GM18907 (cell line): ENCODE results near the gene SKAP1.
"Not testable (repeated sequence)": the region's sequence is repeated elsewhere in the genome, so short reads cannot be mapped to it uniquely, and the experiment has no call there.

Experiments
- ATAC-seq: cut with Tn5 transposase; IDR thresholded peaks from one replicate; pipeline ENCODE4 v1.9.1; 2021; ENCODE audit warnings: mild to moderate bottlenecking, moderate library complexity; ENCODE audit not compliant: unreplicated experiment

Gene SKAP1

GRCh38 chr17:48374650-48375230 is 55.3 kb downstream of the SKAP1 start:
- ATAC-seq = no peak

GRCh38 chr17:48373883-48374282 is 56.1 kb downstream of the SKAP1 start:
- no peak for ATAC-seq

DNA sequence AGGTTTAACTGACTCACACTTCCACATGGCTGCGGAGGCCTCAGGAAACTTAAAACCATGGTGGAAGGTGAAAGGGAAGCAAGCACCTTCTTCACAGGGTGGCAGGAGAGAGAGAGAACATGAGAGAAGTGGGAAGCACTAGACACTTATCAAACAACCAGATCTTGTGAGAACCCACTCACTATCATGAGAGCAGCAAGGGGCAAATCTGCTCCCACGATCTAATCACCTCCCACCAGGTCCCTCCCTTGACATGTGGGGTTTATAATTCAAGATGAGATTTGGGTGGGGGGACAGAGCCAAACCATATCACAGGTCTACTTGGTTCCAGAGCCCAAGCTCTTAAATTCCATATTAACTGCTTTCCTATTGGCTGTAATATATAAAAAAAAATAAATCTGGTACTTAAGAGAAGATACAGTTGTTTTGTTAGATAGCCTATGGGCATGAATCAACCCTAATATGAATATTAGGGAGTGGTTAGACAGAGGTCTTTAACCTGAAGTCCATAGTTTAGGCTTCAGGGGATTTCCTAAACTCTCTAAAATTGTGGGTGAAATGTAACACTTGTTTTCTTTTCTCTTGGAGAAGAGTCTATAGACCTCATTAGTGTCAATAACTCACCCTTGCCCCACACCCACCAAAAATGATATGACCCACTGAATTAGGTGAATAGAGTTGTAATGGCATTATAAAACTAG is 56.7 kb downstream of the SKAP1 start:
- ATAC-seq = no peak

- not testable (repeated sequence) for ATAC-seq
Observed at GRCh38 chr17:48368967-48369366, 61.0 kb downstream of the SKAP1 start.

DNA sequence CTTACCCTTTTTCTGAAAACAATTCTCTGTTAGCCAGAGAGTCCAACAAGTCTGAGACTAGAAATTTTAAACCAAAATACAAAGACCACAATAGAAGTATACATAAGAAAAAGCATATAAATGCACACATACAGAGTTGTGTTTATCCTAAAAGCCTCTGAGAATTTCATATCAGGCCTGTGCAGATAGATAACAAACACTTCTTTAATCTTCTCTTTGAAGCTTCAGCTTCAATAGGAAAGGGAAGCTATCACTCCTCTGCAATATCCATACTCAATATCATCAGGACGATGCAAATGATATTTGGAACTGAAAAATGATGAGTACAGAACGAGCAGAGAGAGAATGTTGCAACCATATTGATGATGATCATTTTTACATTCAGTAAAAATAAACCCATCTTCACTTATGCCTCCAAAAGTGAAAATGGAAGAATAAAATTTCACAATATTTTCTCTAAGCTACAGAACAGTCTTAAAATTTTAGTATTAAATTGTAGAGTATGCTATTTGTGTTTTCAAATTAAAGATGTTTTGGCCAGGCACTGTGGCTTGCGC is 61.6 kb downstream of the SKAP1 start:
- no peak for ATAC-seq

GRCh38 chr17:48363161-48363560 is 66.9 kb downstream of the SKAP1 start:
- ATAC-seq = no peak

- ATAC-seq = not testable (repeated sequence)
Observed at GRCh38 chr17:48360861-48361633, 69.0 kb downstream of the SKAP1 start.

DNA sequence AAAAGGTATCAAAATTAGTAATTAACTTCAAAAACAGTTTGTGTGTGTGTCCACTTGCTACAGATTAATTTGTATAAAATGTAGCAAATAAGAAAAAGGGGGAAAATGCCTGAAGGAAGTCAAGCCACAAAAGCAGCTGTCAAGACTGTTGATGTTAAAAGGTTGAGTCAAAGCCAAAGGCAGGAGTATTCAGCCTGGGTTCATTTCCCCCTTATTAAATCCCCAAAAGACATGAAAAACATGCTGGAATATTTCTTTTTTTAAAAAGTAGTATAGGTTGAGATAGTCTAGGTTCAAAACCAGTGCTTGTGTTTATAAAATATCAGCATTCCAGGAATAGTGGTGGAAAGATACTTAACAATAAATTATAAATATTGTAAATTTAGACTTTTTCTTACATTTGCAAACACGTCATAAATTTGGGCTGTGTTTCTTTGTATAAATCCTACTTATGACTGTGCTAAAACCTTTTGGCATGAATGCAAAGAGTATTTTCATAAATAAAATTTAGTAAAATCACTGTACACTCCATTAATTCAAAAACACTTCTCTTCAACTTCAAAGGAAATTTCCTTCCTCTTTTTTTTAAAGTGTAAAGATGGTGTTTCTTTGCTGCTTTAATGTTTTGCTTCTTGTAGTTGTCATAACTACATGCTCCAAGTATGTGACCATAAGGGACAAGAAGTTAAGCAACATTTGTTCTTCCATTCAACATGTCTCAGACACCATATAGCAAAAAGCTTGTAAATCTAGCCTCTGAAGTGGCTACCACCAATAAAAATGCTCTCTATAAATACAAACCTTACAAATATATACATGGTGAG is 72.0 kb downstream of the SKAP1 start:
- ATAC-seq = no peak

- ATAC-seq = no peak
Observed at GRCh38 chr17:48356866-48357265, 73.1 kb downstream of the SKAP1 start.

GRCh38 chr17:48352630-48353029 is 77.4 kb downstream of the SKAP1 start:
- ATAC-seq = no peak

GRCh38 chr17:48351911-48352332 is 78.1 kb downstream of the SKAP1 start:
- ATAC-seq = no peak

DNA sequence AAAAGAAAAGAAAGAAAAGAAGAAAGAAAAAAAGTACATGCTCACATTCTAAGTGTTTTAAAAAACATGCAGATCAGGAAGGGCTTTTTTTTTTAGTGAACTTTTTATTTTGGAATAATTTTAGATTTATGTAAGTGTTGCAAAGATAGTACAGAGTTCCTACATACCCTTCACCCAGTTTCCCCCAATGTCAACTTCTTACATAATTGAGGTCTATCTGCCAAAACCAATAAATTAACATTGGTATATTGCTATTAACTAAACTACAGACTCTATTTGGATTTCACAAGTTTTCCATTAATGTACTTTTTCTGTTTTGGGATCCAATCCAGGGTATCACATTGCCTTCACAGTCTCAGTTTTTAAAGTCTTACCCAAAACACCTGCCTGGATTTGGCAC is 81.7 kb downstream of the SKAP1 start:
- ATAC-seq = no peak

GRCh38 chr17:48347177-48347576 is 82.8 kb downstream of the SKAP1 start:
- ATAC-seq = no peak

- no peak for ATAC-seq
Observed at GRCh38 chr17:48344251-48344650, 85.8 kb downstream of the SKAP1 start.

DNA sequence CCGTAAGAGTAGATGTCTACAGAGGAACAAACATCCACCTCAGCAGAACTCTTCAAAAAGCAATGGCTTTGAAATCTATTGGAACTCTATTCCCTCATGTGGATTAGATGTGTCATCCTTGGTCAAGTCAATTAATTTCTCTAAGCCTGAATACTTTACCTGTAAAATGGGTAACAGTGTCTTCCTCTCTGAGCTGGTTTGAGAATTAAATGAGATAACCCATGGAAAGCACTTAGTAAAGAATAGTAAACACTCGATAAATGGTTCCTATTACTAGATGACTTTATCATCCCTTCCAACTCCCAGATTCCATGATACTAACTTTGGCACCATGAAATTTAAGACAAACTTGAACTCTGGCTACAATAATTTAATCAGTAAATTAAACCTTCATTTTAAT is 89.1 kb downstream of the SKAP1 start:
- no peak for ATAC-seq

GRCh38 chr17:48338720-48339119 is 91.3 kb downstream of the SKAP1 start:
- no peak for ATAC-seq

GRCh38 chr17:48337903-48338302 is 92.1 kb downstream of the SKAP1 start:
- not testable (repeated sequence) for ATAC-seq

GRCh38 chr17:48336986-48337385 is 93.0 kb downstream of the SKAP1 start:
- no peak for ATAC-seq

GRCh38 chr17:48335858-48336500 is 94.0 kb downstream of the SKAP1 start:
- ATAC-seq = no peak

GRCh38 chr17:48335146-48335784 is 94.7 kb downstream of the SKAP1 start:
- no peak for ATAC-seq
